ENCODE results near the gene PPM1B. TPM values are rescaled to one million over a fixed set of nuclear protein-coding genes. Genes with fewer than 3 reads are reported as not detected.

Gene PPM1B
- total and polyA plus RNA-seq, 10 of the 15 experiments (the other 5 are each of a cell fraction or from before 2014, with no cell fraction given) = 12.5 to 53.4 (median 33.7) TPM

DNA sequence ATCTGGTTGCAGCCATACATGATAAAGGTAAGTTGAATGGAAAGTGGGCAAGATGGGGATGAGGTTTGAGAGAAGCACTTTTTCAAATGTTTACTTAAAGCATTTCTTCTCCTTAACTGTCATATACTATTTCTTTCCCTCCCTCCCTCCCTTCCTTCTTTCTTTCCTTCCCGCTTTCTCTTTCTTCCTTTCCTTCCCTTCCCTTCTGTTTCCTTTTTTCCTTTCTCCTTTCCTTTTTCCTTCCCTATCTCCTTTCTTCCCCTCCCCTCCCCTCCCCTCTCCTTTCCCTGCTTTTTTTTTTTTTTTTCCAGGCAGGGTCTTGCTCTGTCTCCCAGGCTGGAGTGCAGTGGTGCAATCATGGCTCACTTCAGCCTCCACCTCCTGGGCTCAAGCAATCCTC is 112.2 kb downstream of the PPM1B start (continued):
- TF ChIP-seq, protein P1, sequence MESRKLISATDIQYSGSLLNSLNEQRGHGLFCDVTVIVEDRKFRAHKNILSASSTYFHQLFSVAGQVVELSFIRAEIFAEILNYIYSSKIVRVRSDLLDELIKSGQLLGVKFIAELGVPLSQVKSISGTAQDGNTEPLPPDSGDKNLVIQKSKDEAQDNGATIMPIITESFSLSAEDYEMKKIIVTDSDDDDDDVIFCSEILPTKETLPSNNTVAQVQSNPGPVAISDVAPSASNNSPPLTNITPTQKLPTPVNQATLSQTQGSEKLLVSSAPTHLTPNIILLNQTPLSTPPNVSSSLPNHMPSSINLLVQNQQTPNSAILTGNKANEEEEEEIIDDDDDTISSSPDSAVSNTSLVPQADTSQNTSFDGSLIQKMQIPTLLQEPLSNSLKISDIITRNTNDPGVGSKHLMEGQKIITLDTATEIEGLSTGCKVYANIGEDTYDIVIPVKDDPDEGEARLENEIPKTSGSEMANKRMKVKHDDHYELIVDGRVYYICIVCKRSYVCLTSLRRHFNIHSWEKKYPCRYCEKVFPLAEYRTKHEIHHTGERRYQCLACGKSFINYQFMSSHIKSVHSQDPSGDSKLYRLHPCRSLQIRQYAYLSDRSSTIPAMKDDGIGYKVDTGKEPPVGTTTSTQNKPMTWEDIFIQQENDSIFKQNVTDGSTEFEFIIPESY (IDR thresholded peaks at IDR 0.05) = no peak

Small RNAs within 50 kb of the gene (small RNA-seq; reads per million reads assigned to genes)
- not detected for gene RNU6-566P

Other genes with a start within 250 kb of the PPM1B start
- 84.8 and 91.6 TPM in 2 replicates for gene LRPPRC, start 172.9 kb upstream of the PPM1B start, total RNA-seq (2014; rRNA removed)
- 119 TPM in 2 replicates for gene LRPPRC, start 172.9 kb upstream of the PPM1B start, total RNA-seq (2014; rRNA removed; fragmentation: Illumina TruSeq; extraction: Trizol)
- 148 and 152 TPM in 2 replicates for gene LRPPRC, start 172.9 kb upstream of the PPM1B start, total RNA-seq (2021)
- gene LRPPRC, start 172.9 kb upstream of the PPM1B start, polyA plus RNA-seq (2011; rRNA removed) = 141 and 231 TPM in 2 replicates
- gene LRPPRC, start 172.9 kb upstream of the PPM1B start, polyA plus RNA-seq (2014; fragmentation: Illumina TruSeq; extraction: Trizol) = 106 and 123 TPM in 2 replicates
- 10 to 100 TPM; 34.1 to 62.5 TPM for gene LRPPRC, start 172.9 kb upstream of the PPM1B start, polyA plus RNA-seq (2014; fragmentation: Nextera tagmentation; extraction: Ambion mirVana)
- 62.1 and 76.3 TPM in 2 replicates for gene LRPPRC, start 172.9 kb upstream of the PPM1B start, polyA plus RNA-seq (2014; rRNA removed)
- gene LRPPRC, start 172.9 kb upstream of the PPM1B start, polyA plus RNA-seq (2016; fragmentation: Nextera tagmentation; extraction: Ambion mirVana) = 100 to 1,000 TPM in 1 of 2 experiments, 10 to 100 TPM in 1; 93.6 to 100 TPM
- not detected in 2 replicates for gene SLC3A1, start 106.6 kb downstream of the PPM1B start, total RNA-seq (2014; rRNA removed)
- gene SLC3A1, start 106.6 kb downstream of the PPM1B start, total RNA-seq (2014; rRNA removed; fragmentation: Illumina TruSeq; extraction: Trizol) = not detected in 2 replicates
- gene SLC3A1, start 106.6 kb downstream of the PPM1B start, total RNA-seq (2021) = 0.11 TPM in 1 of 2 replicates, not detected in the other
- 0.13 and 0.22 TPM in 2 replicates for gene SLC3A1, start 106.6 kb downstream of the PPM1B start, polyA plus RNA-seq (2011; rRNA removed)
- gene SLC3A1, start 106.6 kb downstream of the PPM1B start, polyA plus RNA-seq (2014; fragmentation: Illumina TruSeq; extraction: Trizol) = not detected in 2 replicates
- under 1 TPM; 0.05 to 0.19 TPM for gene SLC3A1, start 106.6 kb downstream of the PPM1B start, polyA plus RNA-seq (2014; fragmentation: Nextera tagmentation; extraction: Ambion mirVana)
- gene SLC3A1, start 106.6 kb downstream of the PPM1B start, polyA plus RNA-seq (2014; rRNA removed) = not detected in 2 replicates
- under 1 TPM; 0.43 to 0.47 TPM for gene SLC3A1, start 106.6 kb downstream of the PPM1B start, polyA plus RNA-seq (2016; fragmentation: Nextera tagmentation; extraction: Ambion mirVana)
- 19.7 and 25.2 TPM in 2 replicates for gene PREPL, start 192.6 kb downstream of the PPM1B start, total RNA-seq (2014; rRNA removed)
- 19.9 and 21.8 TPM in 2 replicates for gene PREPL, start 192.6 kb downstream of the PPM1B start, total RNA-seq (2014; rRNA removed; fragmentation: Illumina TruSeq; extraction: Trizol)
- 20.9 and 21.7 TPM in 2 replicates for gene PREPL, start 192.6 kb downstream of the PPM1B start, total RNA-seq (2021)
- gene PREPL, start 192.6 kb downstream of the PPM1B start, polyA plus RNA-seq (2011; rRNA removed) = 43.0 and 59.4 TPM in 2 replicates
- 26.7 and 31.5 TPM in 2 replicates for gene PREPL, start 192.6 kb downstream of the PPM1B start, polyA plus RNA-seq (2014; fragmentation: Illumina TruSeq; extraction: Trizol)
- gene PREPL, start 192.6 kb downstream of the PPM1B start, polyA plus RNA-seq (2014; fragmentation: Nextera tagmentation; extraction: Ambion mirVana) = 1 to 10 TPM; 9.2 to 9.6 TPM
- 13.0 and 19.3 TPM in 2 replicates for gene PREPL, start 192.6 kb downstream of the PPM1B start, polyA plus RNA-seq (2014; rRNA removed)
- 10 to 100 TPM; 27.7 TPM for gene PREPL, start 192.6 kb downstream of the PPM1B start, polyA plus RNA-seq (2016; fragmentation: Nextera tagmentation; extraction: Ambion mirVana)
- 12.4 and 12.5 TPM in 2 replicates for gene CAMKMT, start 193.1 kb downstream of the PPM1B start, total RNA-seq (2014; rRNA removed)
- 7.9 and 10.9 TPM in 2 replicates for gene CAMKMT, start 193.1 kb downstream of the PPM1B start, total RNA-seq (2014; rRNA removed; fragmentation: Illumina TruSeq; extraction: Trizol)
- gene CAMKMT, start 193.1 kb downstream of the PPM1B start, total RNA-seq (2021) = 10.5 and 13.9 TPM in 2 replicates
- gene CAMKMT, start 193.1 kb downstream of the PPM1B start, polyA plus RNA-seq (2011; rRNA removed) = 11.9 and 19.7 TPM in 2 replicates
- 12.4 and 18.4 TPM in 2 replicates for gene CAMKMT, start 193.1 kb downstream of the PPM1B start, polyA plus RNA-seq (2014; fragmentation: Illumina TruSeq; extraction: Trizol)
- gene CAMKMT, start 193.1 kb downstream of the PPM1B start, polyA plus RNA-seq (2014; fragmentation: Nextera tagmentation; extraction: Ambion mirVana) = 1 to 10 TPM; 2.7 to 3.7 TPM
- gene CAMKMT, start 193.1 kb downstream of the PPM1B start, polyA plus RNA-seq (2014; rRNA removed) = 11.7 and 12.3 TPM in 2 replicates
- gene CAMKMT, start 193.1 kb downstream of the PPM1B start, polyA plus RNA-seq (2016; fragmentation: Nextera tagmentation; extraction: Ambion mirVana) = 10 to 100 TPM; 11.9 to 16.0 TPM

Measured in GM12878 (cell line).